ENCODE results near the gene SMAP1. TPM values are rescaled to one million over a fixed set of nuclear protein-coding genes. Genes with fewer than 3 reads are reported as not detected.

SMAP1 gene
- total RNA-seq, 1 donor from 2014 or later: 17.8 TPM

GRCh38 chr6:70860920-70861319 is 193.2 kb downstream of the SMAP1 start:
- intact Hi-C loops (cut with DNase I): no loop called here
- no peak for ATAC-seq
- no peak for DNase-seq (ENCODE audit: low spot score)

GRCh38 chr6:70863343-70863742 is 195.7 kb downstream of the SMAP1 start:
- intact Hi-C loops (cut with DNase I): no loop called here
- ATAC-seq (no peak), DNase-seq (ENCODE audit: low spot score) (no peak)

GRCh38 chr6:70864401-70864800 is 196.7 kb downstream of the SMAP1 start:
- no peak for DNase-seq (ENCODE audit: low spot score)
- ATAC-seq: no peak
- intact Hi-C loops (cut with DNase I): no loop called here

- ATAC-seq (no peak), DNase-seq (ENCODE audit: low spot score) (no peak)
- intact Hi-C loops (cut with DNase I): no loop called here
These were observed 204.8 kb downstream of the SMAP1 start for GRCh38 chr6:70872469-70872868.

GRCh38 chr6:70874181-70874913 is 206.7 kb downstream of the SMAP1 start:
- ATAC-seq (no peak), DNase-seq (ENCODE audit: low spot score) (no peak)
- intact Hi-C loops (cut with DNase I): no loop called here

- intact Hi-C loops (cut with DNase I): no loop called here
- ATAC-seq: no peak
- no peak for DNase-seq (ENCODE audit: low spot score)
These were observed 211.8 kb downstream of the SMAP1 start for GRCh38 chr6:70879496-70879895.

GRCh38 chr6:70884074-70884983 is 216.6 kb downstream of the SMAP1 start:
- intact Hi-C loops (cut with DNase I): loop anchor here (1.0 to 5.0 kb wide), 2 partner anchors 39 to 172 kb away; no protein-coding TSS in a partner anchor
- DNase-seq (ENCODE audit: low spot score) (peak; percentile 71), ATAC-seq (peak; percentile 79)

GRCh38 chr6:70886071-70886470 is 218.4 kb downstream of the SMAP1 start:
- intact Hi-C loops (cut with DNase I): no loop called here
- no peak for ATAC-seq
- no peak for DNase-seq (ENCODE audit: low spot score)

GRCh38 chr6:70886661-70887060 is 219.0 kb downstream of the SMAP1 start:
- intact Hi-C loops (cut with DNase I): no loop called here
- no peak for DNase-seq (ENCODE audit: low spot score)
- ATAC-seq: no peak

- intact Hi-C loops (cut with DNase I): no loop called here
- ATAC-seq (no peak), DNase-seq (ENCODE audit: low spot score) (no peak)
These were observed 221.6 kb downstream of the SMAP1 start for GRCh38 chr6:70889270-70889669.

GRCh38 chr6:70894001-70894400 is 226.3 kb downstream of the SMAP1 start:
- DNase-seq (ENCODE audit: low spot score) (no peak), ATAC-seq (no peak)
- intact Hi-C loops (cut with DNase I): no loop called here

- DNase-seq (ENCODE audit: low spot score) (no peak), ATAC-seq (no peak)
- intact Hi-C loops (cut with DNase I): no loop called here
These were observed 232.4 kb downstream of the SMAP1 start for GRCh38 chr6:70900047-70900446.

GRCh38 chr6:70901324-70901723 is 233.6 kb downstream of the SMAP1 start:
- ATAC-seq: no peak
- no peak for DNase-seq (ENCODE audit: low spot score)
- intact Hi-C loops (cut with DNase I): no loop called here

GRCh38 chr6:70903665-70904452 is 236.2 kb downstream of the SMAP1 start:
- ATAC-seq (no peak), DNase-seq (ENCODE audit: low spot score) (no peak)
- intact Hi-C loops (cut with DNase I): no loop called here

- intact Hi-C loops (cut with DNase I): no loop called here
- DNase-seq (ENCODE audit: low spot score) (no peak), ATAC-seq (no peak)
These were observed 238.1 kb downstream of the SMAP1 start for GRCh38 chr6:70905742-70906141.

Other genes with a start within 250 kb of the SMAP1 start
- 8.6 TPM for gene SDHAF4, start 101.0 kb upstream of the SMAP1 start, total RNA-seq